AG09319 (cell line): ENCODE measurements around the gene COA4.

ENCODE experiments used
- DNase-seq: peaks from one replicate; pipeline ENCODE4 v3.0.0-alpha.2; 2010; ENCODE audit warnings: low read depth; ENCODE audit errors: extremely low read depth
- CTCF ChIP-seq: IDR thresholded peaks from 2 replicates; pipeline ENCODE4 v1.5.1; 2011; ENCODE audit warnings: low read depth, mild to moderate bottlenecking, inconsistent platforms, low read length, moderate library complexity

The COA4 gene

GRCh38 chr11:73878771-73879170 lies 2.1 kb upstream of the COA4 start:
- TF ChIP-seq CTCF, result no peak
- no peak for DNase-seq

- no peak for TF ChIP-seq CTCF
- DNase-seq, result no peak
Observed at GRCh38 chr11:73875840-73876239, 806 bp downstream of the COA4 start.

DNA sequence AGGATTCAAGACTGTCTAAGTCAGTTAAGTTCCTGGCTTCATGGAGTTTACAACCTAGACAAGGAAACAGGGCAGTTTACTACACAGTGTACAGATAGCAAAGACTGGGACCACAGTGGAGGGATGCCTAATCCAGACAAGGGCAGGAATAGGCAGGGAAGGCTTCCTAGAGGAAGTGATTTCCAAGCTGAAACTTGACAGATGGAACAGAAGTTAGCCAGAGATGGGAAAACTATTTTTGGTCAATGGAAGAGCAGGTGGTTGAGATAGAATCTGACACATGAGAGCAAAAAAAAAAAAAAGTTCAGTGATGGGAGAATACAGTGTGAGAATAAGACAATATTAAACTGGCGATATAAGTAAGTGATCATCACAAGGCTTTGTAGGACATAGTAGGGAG lies 1.3 kb downstream of the COA4 start:
- no peak for DNase-seq
- no peak for TF ChIP-seq CTCF

GRCh38 chr11:73872749-73873357 lies 3.8 kb downstream of the COA4 start:
- no peak for DNase-seq
- TF ChIP-seq CTCF, result no peak

DNA sequence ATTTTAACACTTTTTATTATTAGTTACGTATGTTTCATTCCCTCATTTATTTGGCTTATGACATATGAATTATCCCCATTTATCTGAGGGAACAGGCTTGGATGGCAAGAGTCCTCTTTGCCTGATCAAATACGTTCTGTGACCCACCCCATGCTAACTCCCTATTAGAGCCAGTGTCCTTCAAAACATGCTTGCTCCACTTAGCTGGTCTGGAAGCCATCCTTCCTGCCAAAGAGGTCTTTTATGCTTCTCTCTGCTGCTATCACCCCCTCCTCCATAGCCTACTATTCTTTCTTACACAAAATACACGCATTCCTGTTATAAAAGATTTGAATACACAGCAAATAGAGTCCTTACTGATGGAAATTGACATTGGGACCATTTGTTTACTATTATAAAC lies 6.4 kb downstream of the COA4 start:
- TF ChIP-seq CTCF, result no peak

GRCh38 chr11:73869332-73869949 lies 7.2 kb downstream of the COA4 start:
- no peak for DNase-seq
- TF ChIP-seq CTCF, result no peak

More for the DNA sequence above, 6.4 kb downstream of the COA4 start:
- no peak for DNase-seq

- peak; percentile 56 for DNase-seq
- TF ChIP-seq CTCF, result no peak
Observed at GRCh38 chr11:73866586-73866996, 10.1 kb downstream of the COA4 start.
